ENCODE data around the gene SEC63.

Gene SEC63

GRCh38 chr6:107819217-107819616, 138.8 kb downstream of the SEC63 start:
- no peak for DNase-seq (ENCODE audit: low read depth in 3 of 3)

GRCh38 chr6:107818272-107818671, 139.7 kb downstream of the SEC63 start:
- DNase-seq (ENCODE audit: low read depth in 3 of 3) = no peak

GRCh38 chr6:107817784-107818183, 140.2 kb downstream of the SEC63 start:
- no peak for DNase-seq (ENCODE audit: low read depth in 3 of 3)

Data from stimulated activated CD4-positive, alpha-beta T cell treated with anti-CD3 and anti-CD28 coated beads, TNF-alpha, amount 100 ng/mL, for 4 hours (primary cell).